Endothelial cell of umbilical vein (primary cell): ENCODE results near the gene KIFC3. TPM values are rescaled to one million over a fixed set of nuclear protein-coding genes. Genes with fewer than 3 reads are reported as not detected.

ENCODE experiments used
- BruUV-seq: library from RNA; stranded (reverse); fragments of 400-500 nt; replicated peaks from 2 replicates; lab custom pipeline; 2021; lab: Mats Ljungman, UMichigan
- CTCF ChIA-PET: fragments of 300-600, 350-600 bp; sonication (Branson Sonifier 250); formaldehyde crosslinking; loops from one replicate; lab custom pipeline; 2021; ENCODE audit warnings: antibody characterized with exemption, inconsistent platforms; lab: Charles Lee
- POLR2A ChIA-PET: fragments of 300-600, 350-600 bp; sonication (Branson Sonifier 250); formaldehyde crosslinking; loops from one replicate; lab custom pipeline; 2021; ENCODE audit warnings: antibody characterized with exemption, inconsistent platforms; lab: Charles Lee
- DNase-seq: peaks from one replicate; pipeline ENCODE4 v3.0.0-alpha.2; 2011; ENCODE audit warnings: low read depth, low spot score
- FAIRE-seq: peaks from 2 replicates; lab custom pipeline; 2011; peaks lifted over from hg19 to GRCh38; lab: Jason Lieb, UNC
- H2AFZ ChIP-seq: 2 replicates; pipeline ENCODE4 v1.6.0; 2012; ENCODE audit warnings: low read depth, low read length, control low read depth, inconsistent platforms
- H3K27ac ChIP-seq: 2 replicates; pipeline ENCODE4 v1.5.1; 2011; ENCODE audit warnings: low read depth, mild to moderate bottlenecking, control low read depth, low read length, moderate library complexity; ENCODE audit not compliant: insufficient read depth
- H3K27me3 ChIP-seq, 2 experiments: 2 replicates each; pipeline versions ENCODE4 v1.6.0 to v1.6.1; 2011; ENCODE audit warnings: low read length in 2 of 2, mixed read lengths in 1 of 2; ENCODE audit not compliant: control insufficient read depth in 2 of 2, insufficient read depth in 2 of 2
- H3K36me3 ChIP-seq, 2 experiments: 2 replicates in 1 of 2; 3 replicates in 1 of 2; pipeline ENCODE4 v1.5.1; 2011; ENCODE audit warnings: low read length in 2 of 2, mild to moderate bottlenecking in 1 of 2, moderate library complexity in 1 of 2; ENCODE audit not compliant: control insufficient read depth in 2 of 2, insufficient read depth in 2 of 2; ENCODE audit errors: extremely low read depth in 1 of 2
- H3K4me1 ChIP-seq: 3 replicates; pipeline ENCODE4 v1.5.1; 2011; ENCODE audit warnings: mild to moderate bottlenecking, low read length; ENCODE audit not compliant: control insufficient read depth, insufficient read depth; ENCODE audit errors: extremely low read depth
- H3K4me2 ChIP-seq: 2 replicates; pipeline ENCODE4 v1.6.1; 2011; ENCODE audit warnings: low read length, control low read depth, mixed read lengths; ENCODE audit not compliant: insufficient read depth
- H3K4me3 ChIP-seq, 3 experiments: fragments of 200-600 bp in 1 of 3; sonication (generic), shearing (Covaris generic) in 1 of 3; replicated peaks in 1 of 3; 2 replicates each; pipeline ENCODE4 v1.5.1; 2011 to 2016; ENCODE audit warnings: control low read depth in 3 of 3, low read length in 3 of 3, mild to moderate bottlenecking in 2 of 3, inconsistent platforms in 1 of 3, low read depth in 1 of 3, moderate library complexity in 1 of 3; ENCODE audit not compliant: insufficient read depth in 1 of 3
- H3K79me2 ChIP-seq: 2 replicates; pipeline ENCODE4 v1.6.0; 2012; ENCODE audit warnings: low read length, inconsistent platforms; ENCODE audit not compliant: control insufficient read depth, insufficient read depth
- H3K9ac ChIP-seq: replicated peaks from 2 replicates; pipeline ENCODE3; 2011; ENCODE audit warnings: low read length, control low read depth; ENCODE audit not compliant: insufficient read depth; ENCODE audit errors: extremely low read depth
- H3K9me1 ChIP-seq: replicated peaks from 3 replicates; pipeline ENCODE4 v1.6.0; 2011; ENCODE audit warnings: mild to moderate bottlenecking, low read length; ENCODE audit not compliant: control insufficient read depth, insufficient read depth; ENCODE audit errors: extremely low read depth
- H3K9me3 ChIP-seq: replicated peaks from 2 replicates; pipeline ENCODE4 v1.5.1; 2012; ENCODE audit warnings: low read length, inconsistent platforms; ENCODE audit not compliant: control insufficient read depth, insufficient read depth
- H4K20me1 ChIP-seq: replicated peaks from 2 replicates; pipeline ENCODE3; 2011; ENCODE audit warnings: mild to moderate bottlenecking, low read length; ENCODE audit not compliant: control insufficient read depth, insufficient read depth; ENCODE audit errors: extremely low read depth
- EZH2 ChIP-seq: IDR thresholded peaks from 2 replicates; pipeline ENCODE4 v1.6.1; 2012; ENCODE audit warnings: borderline replicate concordance, low read depth, mild to moderate bottlenecking, moderate library complexity, low read length, inconsistent platforms; ENCODE audit not compliant: severe bottlenecking
- FOS ChIP-seq: IDR thresholded peaks from 2 replicates; pipeline ENCODE4 v1.6.1; 2011; ENCODE audit warnings: mild to moderate bottlenecking, low read length, moderate library complexity, borderline replicate concordance; ENCODE audit not compliant: insufficient read depth
- GATA2 ChIP-seq: IDR thresholded peaks from 2 replicates; pipeline ENCODE4 v1.7.0; 2011; ENCODE audit warnings: low read depth, mild to moderate bottlenecking, moderate library complexity, mixed read lengths, low read length; ENCODE audit not compliant: insufficient read length, insufficient read depth
- JUN ChIP-seq: IDR thresholded peaks from 2 replicates; pipeline ENCODE4 v1.6.1; 2011; ENCODE audit warnings: borderline replicate concordance, low read depth; ENCODE audit not compliant: insufficient read length, insufficient read depth
- MYC ChIP-seq: IDR thresholded peaks from one replicate; pipeline ENCODE4 v1.6.1; 2011; ENCODE audit warnings: mild to moderate bottlenecking, low read depth, low read length
- POLR2AphosphoS5 ChIP-seq: IDR thresholded peaks from 2 replicates; pipeline ENCODE4 v1.6.1; 2012; ENCODE audit warnings: low read depth, mild to moderate bottlenecking, control low read depth, low read length, moderate library complexity; ENCODE audit not compliant: insufficient read depth
- dilution Hi-C: fragments of 300-500 bp; cut with MboI; formaldehyde crosslinking; loops from one replicate; pipeline ENCODE4 v1.15.0; 2019; ENCODE audit warnings: low sequenced_read_pairs; ENCODE audit not compliant: extremely low pct_ligation_motif_present
- intact Hi-C: fragments of 100-400 bp; cut with micrococcal nuclease; formaldehyde crosslinking; loops from one replicate; pipeline ENCODE4 v1.10.0; 2022
- polyA plus RNA-seq, 4 experiments: library from polyadenylated mRNA; depleted of rRNA in 3 of 4; stranded (reverse) in 3 of 4; unstranded in 1 of 4; fragments of >200 nt; gene quantifications; 2 replicates each; pipeline versions ENCODE4 v1.2.1 to v1.2.3, GENCODE V29; 2011 to 2012; ENCODE audit warnings: missing spikeins in 1 of 4
- total RNA-seq: library from RNA; stranded (reverse); gene quantifications from 2 replicates; pipeline ENCODE4 v1.2.3, GENCODE V29; 2021
- TF ChIP-seq, protein P1 (sequence below), 2 donors: IDR thresholded peaks; 1 replicate in 1 of 2; 2 replicates in 1 of 2; pipeline ENCODE4 v1.5.1; 2011; ENCODE audit warnings: low read length in 2 of 2, mild to moderate bottlenecking in 2 of 2, moderate library complexity in 2 of 2, control low read depth in 1 of 2, inconsistent platforms in 1 of 2, low read depth in 1 of 2; ENCODE audit not compliant: insufficient read depth in 1 of 2; ENCODE audit errors: extremely low read depth in 1 of 2
- TF ChIP-seq, protein P2 (sequence below): IDR thresholded peaks from 2 replicates; pipeline ENCODE4 v1.6.1; 2011; ENCODE audit not compliant: insufficient read depth, insufficient read length

KIFC3 gene
- total and polyA plus RNA-seq, 2 donors (not counting 3 experiments of a cell fraction or from before 2014, with no cell fraction given): 36.3 to 62.2 TPM

GRCh38 chr16:57801809-57802340 lies 416 bp downstream of the KIFC3 start:
- H3K27ac ChIP-seq: peak overlapping the region; percentile 84
- no peak for TF ChIP-seq JUN
- no peak for TF ChIP-seq GATA2
- no peak for TF ChIP-seq MYC
- no peak for TF ChIP-seq FOS
- TF ChIP-seq, protein P1, sequence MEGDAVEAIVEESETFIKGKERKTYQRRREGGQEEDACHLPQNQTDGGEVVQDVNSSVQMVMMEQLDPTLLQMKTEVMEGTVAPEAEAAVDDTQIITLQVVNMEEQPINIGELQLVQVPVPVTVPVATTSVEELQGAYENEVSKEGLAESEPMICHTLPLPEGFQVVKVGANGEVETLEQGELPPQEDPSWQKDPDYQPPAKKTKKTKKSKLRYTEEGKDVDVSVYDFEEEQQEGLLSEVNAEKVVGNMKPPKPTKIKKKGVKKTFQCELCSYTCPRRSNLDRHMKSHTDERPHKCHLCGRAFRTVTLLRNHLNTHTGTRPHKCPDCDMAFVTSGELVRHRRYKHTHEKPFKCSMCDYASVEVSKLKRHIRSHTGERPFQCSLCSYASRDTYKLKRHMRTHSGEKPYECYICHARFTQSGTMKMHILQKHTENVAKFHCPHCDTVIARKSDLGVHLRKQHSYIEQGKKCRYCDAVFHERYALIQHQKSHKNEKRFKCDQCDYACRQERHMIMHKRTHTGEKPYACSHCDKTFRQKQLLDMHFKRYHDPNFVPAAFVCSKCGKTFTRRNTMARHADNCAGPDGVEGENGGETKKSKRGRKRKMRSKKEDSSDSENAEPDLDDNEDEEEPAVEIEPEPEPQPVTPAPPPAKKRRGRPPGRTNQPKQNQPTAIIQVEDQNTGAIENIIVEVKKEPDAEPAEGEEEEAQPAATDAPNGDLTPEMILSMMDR (IDR thresholded peaks at IDR 0.05; ENCODE audit: extremely low read depth in 1 of 2, insufficient read depth in 1 of 2, low read depth in 1 of 2, low read length in 2 of 2): no peak
- TF ChIP-seq EZH2: no peak
- TF ChIP-seq POLR2AphosphoS5: no peak
- TF ChIP-seq, protein P2, sequence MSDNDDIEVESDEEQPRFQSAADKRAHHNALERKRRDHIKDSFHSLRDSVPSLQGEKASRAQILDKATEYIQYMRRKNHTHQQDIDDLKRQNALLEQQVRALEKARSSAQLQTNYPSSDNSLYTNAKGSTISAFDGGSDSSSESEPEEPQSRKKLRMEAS: no peak
- no peaks in the 10 kb centered on the region for H3K9me1 ChIP-seq
- peak overlapping the region; percentile 87 for H3K9ac ChIP-seq
- ChIA-PET POLR2A (interaction anchor here (1.0 kb wide), 1 partner anchor 61 kb away, joined by 3 read pairs; no protein-coding TSS in a partner anchor), CTCF (interaction anchor here (0.6 to 4.3 kb wide), 10 partner anchors 9 to 225 kb away, joined by 3 to 29 read pairs (median 4); no protein-coding TSS in a partner anchor)
- H3K4me2 ChIP-seq: peak overlapping the region; percentile 84
- H3K9me3 ChIP-seq: no peaks in the 10 kb centered on the region
- BruUV-seq: no TSS peak
- H3K27me3 ChIP-seq: no peaks in the 10 kb centered on the region
- peaks cover 14% of the 10 kb centered on the region for H3K79me2 ChIP-seq
- H3K4me1 ChIP-seq: peaks cover 25% of the 10 kb centered on the region
- DNase-seq (peak; percentile 41), FAIRE-seq (peak; percentile 21)
- no peaks in the 10 kb centered on the region for H4K20me1 ChIP-seq
- intact Hi-C loops (loop anchor here (1.0 to 5.0 kb wide), 2 partner anchors 45 to 90 kb away; no protein-coding TSS in a partner anchor), dilution Hi-C loops (no loop called here)
- H2AFZ ChIP-seq: peak overlapping the region; percentile 42
- peak overlapping the region; percentile 52 to 70 (median 68) for H3K4me3 ChIP-seq
- H3K36me3 ChIP-seq: peaks cover 0 to 6% of the 10 kb centered on the region in 2 experiments
